ENCODE data around the gene SLC30A7.
"Not testable (repeated sequence)": the region's sequence is repeated elsewhere in the genome, so short reads cannot be mapped to it uniquely, and the experiment has no call there.

The SLC30A7 gene, protein sequence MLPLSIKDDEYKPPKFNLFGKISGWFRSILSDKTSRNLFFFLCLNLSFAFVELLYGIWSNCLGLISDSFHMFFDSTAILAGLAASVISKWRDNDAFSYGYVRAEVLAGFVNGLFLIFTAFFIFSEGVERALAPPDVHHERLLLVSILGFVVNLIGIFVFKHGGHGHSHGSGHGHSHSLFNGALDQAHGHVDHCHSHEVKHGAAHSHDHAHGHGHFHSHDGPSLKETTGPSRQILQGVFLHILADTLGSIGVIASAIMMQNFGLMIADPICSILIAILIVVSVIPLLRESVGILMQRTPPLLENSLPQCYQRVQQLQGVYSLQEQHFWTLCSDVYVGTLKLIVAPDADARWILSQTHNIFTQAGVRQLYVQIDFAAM

DNA sequence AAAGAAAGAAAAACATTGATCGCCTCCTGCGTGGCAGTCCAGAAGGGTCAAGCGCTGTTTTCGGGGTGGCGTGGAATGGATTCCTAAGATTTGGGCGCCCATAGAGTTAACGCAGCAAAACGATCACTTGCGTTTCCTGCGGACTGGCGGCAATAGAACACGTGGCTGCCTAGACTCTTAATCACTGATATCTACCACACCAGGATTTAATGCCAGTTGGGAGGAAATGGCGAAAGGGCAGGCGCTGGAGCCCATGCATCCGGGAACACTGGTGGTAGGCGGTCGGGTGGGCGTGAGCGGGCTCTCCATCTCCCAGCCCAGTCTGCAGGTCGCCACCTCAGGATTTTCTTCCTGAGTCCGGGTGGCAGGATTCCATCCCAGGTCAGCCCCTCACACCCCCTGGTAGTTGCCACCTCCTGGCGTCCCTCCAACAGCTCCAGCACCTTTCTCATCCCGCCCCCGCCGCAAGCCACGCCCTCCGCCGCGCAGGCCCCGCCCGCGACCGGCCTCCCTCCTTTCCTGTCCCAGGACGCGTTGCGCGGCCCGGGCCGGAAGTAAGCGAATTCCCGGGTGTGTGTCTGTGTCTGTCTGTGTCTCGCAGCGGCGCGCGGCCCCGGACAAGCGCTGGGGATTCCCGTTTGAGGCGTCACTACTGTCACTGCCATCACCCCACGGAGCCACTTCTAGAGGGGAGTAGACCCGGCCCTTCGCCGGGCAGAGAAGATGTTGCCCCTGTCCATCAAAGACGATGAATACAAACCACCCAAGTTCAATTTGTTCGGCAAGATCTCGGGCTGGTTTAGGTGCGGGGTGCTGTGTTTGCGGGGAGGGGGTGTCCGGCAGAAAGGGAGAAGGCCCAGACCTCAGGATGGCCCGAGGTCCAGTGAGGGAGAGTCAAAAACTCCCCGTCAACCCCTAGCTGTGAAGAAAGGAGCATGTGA is at the start of gene SLC30A7:
Gene SLC30A7, plus strand, starts transcription at position 551 of the 941 bp plus-strand sequence. Its CDS starts 173 bp downstream, at position 724.
- peak; percentile 92 for DNase-seq (ENCODE audit: low read depth)

DNA sequence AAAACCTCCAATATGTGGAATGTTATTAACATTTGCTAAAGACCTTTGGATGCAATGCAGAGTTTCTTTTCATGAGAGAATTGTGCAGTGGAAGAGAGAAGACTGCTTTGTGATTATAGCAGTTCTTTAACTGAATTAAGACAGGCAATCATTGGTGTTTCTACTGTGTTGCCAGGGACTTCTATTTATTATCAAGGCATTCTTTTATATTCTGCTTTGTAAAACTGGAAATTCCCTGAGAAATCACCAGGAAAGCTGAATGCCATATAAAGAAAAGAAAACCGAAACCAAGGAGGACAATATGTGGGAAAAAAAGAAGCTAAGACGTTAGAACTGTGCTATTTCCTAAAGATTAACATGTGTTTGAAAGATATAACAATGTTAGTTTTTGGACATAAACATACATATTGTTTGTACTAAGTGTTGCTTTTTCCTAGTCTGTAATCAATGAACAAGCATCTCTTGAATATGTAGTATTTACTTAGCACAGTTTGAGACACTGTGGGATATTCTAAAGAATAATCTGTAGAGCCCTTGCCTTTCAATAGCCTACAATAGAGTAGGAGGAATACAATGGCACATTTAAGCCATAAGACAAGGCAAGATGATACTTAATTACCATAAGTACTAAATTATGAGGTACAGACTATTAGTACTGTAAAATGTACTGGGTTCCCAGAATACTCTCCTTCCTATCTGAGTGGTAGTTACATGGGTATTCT is 48.4 kb upstream of the SLC30A7 start:
- DNase-seq (ENCODE audit: low read depth): no peak

GRCh38 chr1:100851726-100852125 is 44.2 kb upstream of the SLC30A7 start:
- no peak for DNase-seq (ENCODE audit: low read depth)

- DNase-seq (ENCODE audit: low read depth): no peak
Measured at GRCh38 chr1:100852976-100853375, 42.9 kb upstream of the SLC30A7 start.

GRCh38 chr1:100855116-100855515 is 40.8 kb upstream of the SLC30A7 start:
- DNase-seq (ENCODE audit: low read depth): not testable (repeated sequence)

- DNase-seq (ENCODE audit: low read depth): no peak
Measured at GRCh38 chr1:100860397-100860991, 35.4 kb upstream of the SLC30A7 start.

GRCh38 chr1:100861379-100861778 is 34.5 kb upstream of the SLC30A7 start:
- no peak for DNase-seq (ENCODE audit: low read depth)

DNA sequence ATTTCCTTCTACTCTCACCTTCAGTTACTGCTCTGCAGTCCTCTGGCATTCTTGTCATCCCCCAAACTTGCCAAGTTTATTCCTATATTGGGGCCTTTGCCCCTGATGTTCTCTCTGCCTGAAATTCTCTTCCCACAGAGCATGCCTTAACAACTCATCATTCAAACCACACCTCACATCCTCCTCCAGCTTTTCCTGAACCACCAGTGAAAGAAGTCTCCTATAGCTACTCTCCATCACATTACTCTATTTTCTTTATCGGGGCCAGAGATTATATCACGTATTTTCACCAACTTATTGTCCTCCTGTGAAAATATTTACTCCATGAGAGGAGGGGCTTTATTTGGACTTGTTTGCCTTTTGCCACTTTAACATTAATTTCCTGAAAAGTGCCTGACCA is 33.3 kb upstream of the SLC30A7 start:
- DNase-seq (ENCODE audit: low read depth): no peak

DNA sequence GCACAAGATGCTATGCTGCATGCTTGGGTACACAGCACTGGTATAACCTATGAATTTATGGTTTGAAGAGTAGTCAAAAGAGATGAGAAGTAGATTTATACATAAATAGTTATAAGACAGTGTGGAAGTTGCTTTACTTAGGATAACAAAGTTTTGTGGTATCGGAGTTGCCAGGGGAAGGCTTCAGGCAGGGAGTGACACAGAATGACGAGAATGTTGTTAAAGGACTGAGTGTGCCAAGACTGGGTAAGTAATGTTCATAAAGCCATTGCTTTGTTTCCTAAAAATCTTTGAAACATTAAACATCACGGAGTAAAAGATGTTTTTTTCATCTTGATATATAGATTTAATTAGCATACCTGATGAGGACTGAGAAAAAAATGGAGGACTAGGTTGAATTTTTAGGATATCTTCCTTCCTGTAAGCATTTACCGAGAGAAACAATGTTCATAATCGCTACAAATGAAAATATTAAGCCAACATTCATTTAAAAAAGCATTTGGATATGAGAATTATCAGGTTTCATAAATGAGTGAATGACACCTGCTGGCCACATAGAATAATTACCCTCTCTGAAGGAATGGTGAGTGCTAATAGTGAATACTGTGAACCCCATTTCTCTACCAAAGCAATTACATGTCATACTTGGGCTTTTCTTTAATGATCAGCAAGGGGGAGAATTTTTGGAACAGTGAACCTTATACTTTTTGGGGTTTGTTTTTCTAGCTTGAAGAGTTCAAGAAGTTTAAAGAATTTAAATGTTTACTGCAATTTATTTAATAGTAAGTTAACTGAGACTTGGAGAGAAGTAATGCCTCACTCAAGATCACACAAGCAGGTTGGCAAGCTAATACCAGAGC is 29.6 kb upstream of the SLC30A7 start:
- DNase-seq (ENCODE audit: low read depth): no peak

- DNase-seq (ENCODE audit: low read depth): no peak
Measured at GRCh38 chr1:100866901-100867206, 29.0 kb upstream of the SLC30A7 start.

- DNase-seq (ENCODE audit: low read depth): no peak
Measured at GRCh38 chr1:100868364-100868995, 27.4 kb upstream of the SLC30A7 start.

- no peak for DNase-seq (ENCODE audit: low read depth)
Measured at GRCh38 chr1:100869996-100870395, 25.9 kb upstream of the SLC30A7 start.

DNA sequence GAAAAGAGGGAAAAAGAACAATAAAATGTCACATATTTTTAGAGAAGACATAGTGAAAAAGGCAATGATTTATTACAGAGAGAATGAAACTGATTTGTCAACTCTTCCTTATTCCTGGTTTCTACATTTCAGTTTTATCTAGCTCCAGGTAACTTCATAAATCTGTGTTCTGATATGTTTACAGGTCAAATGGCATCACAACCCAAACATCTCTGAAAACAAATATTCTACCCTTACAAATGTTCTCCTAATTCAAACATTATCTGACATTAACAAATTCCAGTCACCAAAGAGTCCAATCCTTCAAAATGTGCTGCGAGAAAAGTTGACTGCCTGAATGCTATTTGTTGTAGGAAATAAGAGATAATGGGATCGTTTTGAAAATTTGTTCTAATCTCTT is 21.5 kb upstream of the SLC30A7 start:
- DNase-seq (ENCODE audit: low read depth): no peak

DNA sequence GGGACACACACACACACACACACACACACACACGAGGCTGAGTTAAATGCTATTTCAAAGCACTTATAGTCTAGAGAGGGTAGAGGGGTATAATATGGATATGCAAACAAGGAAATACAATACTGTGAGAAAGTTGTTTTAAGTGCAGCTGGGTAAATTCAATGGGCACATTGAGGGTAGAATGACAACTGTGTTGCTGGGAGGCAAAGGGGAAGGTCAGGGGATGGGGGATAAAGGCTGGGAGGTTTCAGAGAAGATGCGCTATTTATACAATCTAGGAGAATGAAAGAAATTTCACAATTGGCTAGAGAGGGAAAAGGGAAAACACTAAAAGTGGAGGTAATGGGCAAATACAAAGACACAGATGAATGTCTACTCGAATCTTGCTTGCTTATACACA is 20.7 kb upstream of the SLC30A7 start:
- DNase-seq (ENCODE audit: low read depth): no peak

DNA sequence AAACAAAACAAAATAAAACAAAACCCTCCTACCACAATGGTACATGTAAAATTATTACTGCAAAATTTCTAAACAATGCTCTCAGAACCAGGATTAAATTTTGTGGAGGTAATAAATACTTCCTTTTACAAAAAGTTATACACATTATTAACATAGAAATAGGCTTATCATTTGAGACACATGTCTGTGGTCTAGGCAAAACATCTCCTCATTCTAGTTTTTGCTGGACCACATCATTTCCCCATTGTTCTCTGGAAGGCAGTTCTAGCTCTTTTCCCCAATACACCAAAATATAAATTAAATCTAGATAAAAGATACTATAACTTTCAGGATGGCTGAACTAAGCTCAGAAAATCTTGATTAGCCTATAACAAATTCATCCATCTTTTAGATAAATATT is 19.6 kb upstream of the SLC30A7 start:
- DNase-seq (ENCODE audit: low read depth): no peak

DNA sequence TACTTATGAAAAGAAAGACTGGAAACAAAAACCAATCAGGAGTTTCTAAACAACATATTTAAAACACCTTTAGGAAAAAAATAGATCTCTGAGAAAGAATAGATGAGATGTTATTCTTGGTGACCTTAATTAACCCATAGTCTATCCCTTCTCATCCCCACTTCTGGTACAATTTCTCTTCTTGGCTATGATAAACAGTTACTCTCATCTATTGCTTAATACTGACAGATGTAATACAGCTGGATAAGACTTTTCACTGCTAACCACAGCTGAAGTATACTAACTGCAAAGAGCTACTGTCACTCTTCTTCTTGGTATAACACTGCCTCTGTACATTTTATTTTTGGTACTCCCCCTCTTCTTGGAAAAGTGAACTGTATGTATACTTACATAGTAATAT is 16.5 kb upstream of the SLC30A7 start:
- DNase-seq (ENCODE audit: low read depth): no peak

DNA sequence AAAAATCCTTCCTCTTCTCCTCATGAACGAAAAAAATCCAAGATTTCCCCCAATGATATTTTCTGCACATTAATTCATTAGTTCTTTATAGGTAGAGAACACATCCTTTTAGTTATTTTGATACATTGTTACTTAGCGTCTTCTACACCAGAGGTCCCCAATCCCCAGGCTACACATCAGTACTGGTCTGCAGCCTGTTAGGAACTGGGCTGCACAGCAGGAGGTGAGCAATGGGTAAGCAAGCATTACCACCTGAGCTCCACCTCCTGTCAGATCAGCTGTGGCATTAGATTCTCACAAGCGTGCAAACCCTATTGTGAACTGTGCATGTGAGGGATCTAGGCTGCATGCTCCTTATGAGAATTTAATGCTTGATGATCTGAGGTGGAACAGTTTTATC is 14.2 kb upstream of the SLC30A7 start:
- no peak for DNase-seq (ENCODE audit: low read depth)

DNA sequence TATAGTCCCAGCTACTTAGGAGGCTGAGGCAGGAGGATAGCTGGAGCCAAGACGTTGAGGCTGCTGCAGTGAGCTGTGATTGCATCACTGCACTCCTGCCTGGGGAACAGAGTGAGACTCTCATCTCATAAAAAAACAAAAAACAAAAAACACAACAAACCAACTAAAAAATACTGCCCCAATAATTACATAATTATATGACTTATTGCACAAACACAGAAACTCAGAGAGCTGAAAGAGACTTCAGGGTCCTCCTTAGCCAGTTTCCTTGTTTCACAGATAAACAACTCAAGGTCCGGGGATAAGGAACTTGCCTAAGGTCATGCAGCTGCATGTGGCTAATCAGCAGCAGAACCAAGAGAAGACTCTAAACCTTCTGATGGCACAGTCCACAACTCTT is 13.2 kb upstream of the SLC30A7 start:
- no peak for DNase-seq (ENCODE audit: low read depth)

GRCh38 chr1:100883963-100884362 is 11.9 kb upstream of the SLC30A7 start:
- no peak for DNase-seq (ENCODE audit: low read depth)

- DNase-seq (ENCODE audit: low read depth): not testable (repeated sequence)
Measured at GRCh38 chr1:100889007-100889406, 6.9 kb upstream of the SLC30A7 start.

Data from stimulated activated CD8-positive, alpha-beta memory T cell treated with anti-CD3 and anti-CD28 coated beads, Interleukin-12 subunit alpha, Interleukin-12 subunit beta, amount 100 ng/mL, for 4 hours (primary cell).